ENCODE measurements around the gene OR51Q1. TPM values are rescaled to one million over a fixed set of nuclear protein-coding genes. Genes with fewer than 3 reads are reported as not detected.

Gene OR51Q1
- total and polyA plus RNA-seq, 2 donors (not counting 1 experiment from before 2014, with no cell fraction given): not detected

DNA sequence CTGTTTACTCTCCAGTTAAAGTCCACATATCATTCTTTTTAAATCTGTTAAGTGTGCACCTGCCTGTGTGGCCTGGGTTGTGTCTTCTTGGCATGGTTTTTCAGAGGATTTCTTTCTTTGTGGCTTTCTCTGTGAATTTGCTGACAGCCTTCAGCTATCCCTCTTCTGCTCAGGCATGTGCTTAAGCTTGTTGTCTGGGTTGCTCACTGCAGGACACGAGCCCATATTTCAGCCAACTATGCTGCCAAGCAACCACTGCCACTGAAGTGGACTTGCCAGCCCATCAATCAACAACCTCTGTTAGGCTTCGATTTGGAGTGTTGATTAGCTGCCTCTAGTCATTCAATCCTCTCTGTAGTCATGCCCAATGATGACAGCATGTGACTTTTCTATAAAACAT lies 45.6 kb downstream of the OR51Q1 start:
- no peaks in the 10 kb centered on the region for H3K4me1 ChIP-seq (ENCODE audit: control insufficient read depth, extremely low read depth, insufficient read depth, low read length)
- no peak overlapping the region for H3K4me3 ChIP-seq (replicated peaks in 1 of 4; ENCODE audit: control extremely low read depth in 1 of 4, insufficient read depth in 1 of 4, low read depth in 3 of 4, low read length in 4 of 4)
- no peak overlapping the region for H3K9ac ChIP-seq (ENCODE audit: insufficient read depth, low read length)
- H3K27me3 ChIP-seq (ENCODE audit: control insufficient read depth, insufficient read depth, low read length): no peaks in the 10 kb centered on the region
- H3K79me2 ChIP-seq (ENCODE audit: control insufficient read depth, insufficient read depth, low read length): no peaks in the 10 kb centered on the region
- H4K20me1 ChIP-seq (ENCODE audit: control insufficient read depth, extremely low read depth, insufficient read depth, low read length): no peaks in the 10 kb centered on the region
- no peak for DNase-seq (ENCODE audit: low read depth in 2 of 2)
- H2AFZ ChIP-seq (ENCODE audit: low read length): no peak overlapping the region
- no peak overlapping the region for H3K27ac ChIP-seq (ENCODE audit: insufficient read depth, low read length)
- H3K9me3 ChIP-seq (ENCODE audit: control insufficient read depth, insufficient read depth, low read depth, low read length): no peaks in the 10 kb centered on the region
- no peaks in the 10 kb centered on the region for H3K36me3 ChIP-seq (ENCODE audit: control insufficient read depth, insufficient read depth, low read length)
- no peak for TF ChIP-seq EZH2 (IDR thresholded peaks at IDR 0.05; ENCODE audit: low read length, missing control alignments)
- TF ChIP-seq, protein P1, sequence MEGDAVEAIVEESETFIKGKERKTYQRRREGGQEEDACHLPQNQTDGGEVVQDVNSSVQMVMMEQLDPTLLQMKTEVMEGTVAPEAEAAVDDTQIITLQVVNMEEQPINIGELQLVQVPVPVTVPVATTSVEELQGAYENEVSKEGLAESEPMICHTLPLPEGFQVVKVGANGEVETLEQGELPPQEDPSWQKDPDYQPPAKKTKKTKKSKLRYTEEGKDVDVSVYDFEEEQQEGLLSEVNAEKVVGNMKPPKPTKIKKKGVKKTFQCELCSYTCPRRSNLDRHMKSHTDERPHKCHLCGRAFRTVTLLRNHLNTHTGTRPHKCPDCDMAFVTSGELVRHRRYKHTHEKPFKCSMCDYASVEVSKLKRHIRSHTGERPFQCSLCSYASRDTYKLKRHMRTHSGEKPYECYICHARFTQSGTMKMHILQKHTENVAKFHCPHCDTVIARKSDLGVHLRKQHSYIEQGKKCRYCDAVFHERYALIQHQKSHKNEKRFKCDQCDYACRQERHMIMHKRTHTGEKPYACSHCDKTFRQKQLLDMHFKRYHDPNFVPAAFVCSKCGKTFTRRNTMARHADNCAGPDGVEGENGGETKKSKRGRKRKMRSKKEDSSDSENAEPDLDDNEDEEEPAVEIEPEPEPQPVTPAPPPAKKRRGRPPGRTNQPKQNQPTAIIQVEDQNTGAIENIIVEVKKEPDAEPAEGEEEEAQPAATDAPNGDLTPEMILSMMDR (conservative IDR thresholded peaks at IDR 0.05 in 1 of 2, IDR thresholded peaks at IDR 0.05 in 1 of 2; ENCODE audit: low read depth in 1 of 2, low read length in 2 of 2): no peak
- H3K4me2 ChIP-seq (ENCODE audit: extremely low read depth, insufficient read depth, low read length): no peak overlapping the region

Other genes starting within 250 kb of the OR51Q1 start
- not detected in 2 replicates for gene OR51V1, start 221.4 kb upstream of the OR51Q1 start, total RNA-seq
- gene OR51V1, start 221.4 kb upstream of the OR51Q1 start, polyA plus RNA-seq: not detected in 2 replicates
- not detected in 2 replicates for gene HBB, start 195.0 kb upstream of the OR51Q1 start, total RNA-seq
- 0.16 and 0.22 TPM in 2 replicates for gene HBB, start 195.0 kb upstream of the OR51Q1 start, polyA plus RNA-seq
- 5.9 TPM in 1 of 2 replicates, not detected in the other for gene HBD, start 187.6 kb upstream of the OR51Q1 start, total RNA-seq
- gene HBD, start 187.6 kb upstream of the OR51Q1 start, polyA plus RNA-seq: 17.1 and 53.4 TPM in 2 replicates
- not detected in 2 replicates for gene HBG1, start 172.3 kb upstream of the OR51Q1 start, total RNA-seq
- 0.41 and 0.46 TPM in 2 replicates for gene HBG1, start 172.3 kb upstream of the OR51Q1 start, polyA plus RNA-seq
- not detected in 2 replicates for gene HBG2, start 167.3 kb upstream of the OR51Q1 start, total RNA-seq
- 0.93 and 2.6 TPM in 2 replicates for gene HBG2, start 167.3 kb upstream of the OR51Q1 start, polyA plus RNA-seq
- gene HBE1, start 152.2 kb upstream of the OR51Q1 start, total RNA-seq: 0.33 TPM in 1 of 2 replicates, not detected in the other
- 2.0 and 3.1 TPM in 2 replicates for gene HBE1, start 152.2 kb upstream of the OR51Q1 start, polyA plus RNA-seq
- gene OR51B4, start 120.2 kb upstream of the OR51Q1 start, total RNA-seq: 0.17 TPM in 1 of 2 replicates, not detected in the other
- not detected in 2 replicates for gene OR51B4, start 120.2 kb upstream of the OR51Q1 start, polyA plus RNA-seq
- not detected in 2 replicates for gene OR51B2, start 97.8 kb upstream of the OR51Q1 start, total RNA-seq
- gene OR51B2, start 97.8 kb upstream of the OR51Q1 start, polyA plus RNA-seq: not detected in 2 replicates
- 0.17 and 0.26 TPM in 2 replicates for gene OR51B5, start 78.6 kb upstream of the OR51Q1 start, total RNA-seq
- gene OR51B5, start 78.6 kb upstream of the OR51Q1 start, polyA plus RNA-seq: 0.06 TPM in 1 of 2 replicates, not detected in the other
- gene OR51B6, start 70.6 kb upstream of the OR51Q1 start, total RNA-seq: not detected in 2 replicates
- not detected in 2 replicates for gene OR51B6, start 70.6 kb upstream of the OR51Q1 start, polyA plus RNA-seq
- not detected in 2 replicates for gene OR51M1, start 38.3 kb upstream of the OR51Q1 start, total RNA-seq
- 0.06 TPM in 1 of 2 replicates, not detected in the other for gene OR51M1, start 38.3 kb upstream of the OR51Q1 start, polyA plus RNA-seq
- 0.17 and 0.26 TPM in 2 replicates for gene OR51I1, start 19.4 kb downstream of the OR51Q1 start, total RNA-seq
- not detected in 2 replicates for gene OR51I1, start 19.4 kb downstream of the OR51Q1 start, polyA plus RNA-seq
- under 0.01 TPM in 1 of 2 replicates, not detected in the other for gene OR51I2, start 27.2 kb downstream of the OR51Q1 start, total RNA-seq
- gene OR51I2, start 27.2 kb downstream of the OR51Q1 start, polyA plus RNA-seq: not detected in 2 replicates
- not detected in 2 replicates for gene OR52D1, start 66.6 kb downstream of the OR51Q1 start, total RNA-seq
- gene OR52D1, start 66.6 kb downstream of the OR51Q1 start, polyA plus RNA-seq: not detected in 2 replicates
- 0.17 TPM in 1 of 2 replicates, not detected in the other for gene UBQLN3, start 87.8 kb downstream of the OR51Q1 start, total RNA-seq
- gene UBQLN3, start 87.8 kb downstream of the OR51Q1 start, polyA plus RNA-seq: not detected in 2 replicates
- under 0.01 and 0.17 TPM in 2 replicates for gene UBQLNL, start 94.6 kb downstream of the OR51Q1 start, total RNA-seq
- 0.09 and 0.10 TPM in 2 replicates for gene UBQLNL, start 94.6 kb downstream of the OR51Q1 start, polyA plus RNA-seq
- gene OR52H1, start 126.4 kb downstream of the OR51Q1 start, total RNA-seq: 0.50 and 0.51 TPM in 2 replicates
- gene OR52H1, start 126.4 kb downstream of the OR51Q1 start, polyA plus RNA-seq: not detected in 2 replicates
- gene OR52B6, start 158.8 kb downstream of the OR51Q1 start, total RNA-seq: not detected in 2 replicates
- gene OR52B6, start 158.8 kb downstream of the OR51Q1 start, polyA plus RNA-seq: not detected in 2 replicates
- 4.9 and 8.6 TPM in 2 replicates for gene TRIM6, start 174.5 kb downstream of the OR51Q1 start, total RNA-seq
- 8.2 and 13.8 TPM in 2 replicates for gene TRIM6, start 174.5 kb downstream of the OR51Q1 start, polyA plus RNA-seq
- 11.3 and 17.8 TPM in 2 replicates for gene TRIM34, start 202.9 kb downstream of the OR51Q1 start, total RNA-seq
- 13.6 and 18.5 TPM in 2 replicates for gene TRIM34, start 202.9 kb downstream of the OR51Q1 start, polyA plus RNA-seq